NCI-H1436 treated with DMSO at 0.1 percent for 48 hours (cell line): ENCODE data around the gene GAD1.

ENCODE experiments used
- DNase-seq: peaks from one replicate; lab custom pipeline; 2025; lab: John Stamatoyannopoulos, UW

GAD1 gene

GRCh38 chr2:170896622-170897021, 79.9 kb downstream of the GAD1 start:
- DNase-seq = no peak

- no peak for DNase-seq
These were observed 80.4 kb downstream of the GAD1 start for GRCh38 chr2:170897108-170897507.

- no peak for DNase-seq
These were observed 89.2 kb downstream of the GAD1 start for GRCh38 chr2:170905864-170906263.
